ENCODE measurements around the gene BCKDHB.

GRCh38 chr6:80325742-80326141 is 219.3 kb downstream of the BCKDHB start:
- no peak for TF ChIP-seq CTCF (conservative IDR thresholded peaks at IDR 0.05; ENCODE audit: low read depth in 2 of 2)
- no peak for TF ChIP-seq POLR2AphosphoS5 (IDR thresholded peaks at IDR 0.05; ENCODE audit: low read depth)
- TF ChIP-seq CREB1 (CRISPR knock-in tag; IDR thresholded peaks at IDR 0.05; ENCODE audit: low read depth): no peak
- no peak for TF ChIP-seq EZH2phosphoT487 (IDR thresholded peaks at IDR 0.05; ENCODE audit: unreplicated experiment)
- TF ChIP-seq REST (IDR thresholded peaks at IDR 0.05; ENCODE audit: unreplicated experiment): no peak
- no peak for TF ChIP-seq EZH2 (IDR thresholded peaks at IDR 0.05; ENCODE audit: low read depth, unreplicated experiment)
- no peak for TF ChIP-seq NANOG (IDR thresholded peaks at IDR 0.05; ENCODE audit: borderline replicate concordance)
- TF ChIP-seq ETS1 (IDR thresholded peaks at IDR 0.05): no peak
- no peak for TF ChIP-seq ZNF331 (CRISPR knock-in tag; IDR thresholded peaks at IDR 0.05; ENCODE audit: low read depth)
- no peak for TF ChIP-seq JUNB (IDR thresholded peaks at IDR 0.05; ENCODE audit: unreplicated experiment)
- TF ChIP-seq ZNF114 (CRISPR knock-in tag; IDR thresholded peaks at IDR 0.05): no peak
- TF ChIP-seq STAT1 (IDR thresholded peaks at IDR 0.05; ENCODE audit: unreplicated experiment): no peak
- no peak for TF ChIP-seq ZNF462 (CRISPR knock-in tag; IDR thresholded peaks at IDR 0.05)
